GM12865 (cell line): ENCODE results near the gene PRRG2.

Source experiments
- DNase-seq: peaks from one replicate; pipeline ENCODE4 v3.0.0; 2010; ENCODE audit warnings: low read depth
- H3K4me3 ChIP-seq: 2 replicates; pipeline ENCODE4 v1.5.1; 2011; ENCODE audit warnings: mild to moderate bottlenecking, low read depth, low read length, control low read depth
- TF ChIP-seq, protein P1 (sequence below): IDR thresholded peaks from 2 replicates; pipeline ENCODE4 v1.5.1; 2011; ENCODE audit warnings: low read length, control low read depth, low read depth, inconsistent platforms; ENCODE audit not compliant: insufficient read depth; ENCODE audit errors: missing control alignments

Gene PRRG2

GRCh38 chr19:49581007-49581508 is at the start of gene PRRG2:
PRRG2 (plus strand) TSS chr19:49581316; CDS start chr19:49583220, 1,904 bp downstream.
- H3K4me3 ChIP-seq: peak within 1 kb of the TSS; percentile 64
- no peak for DNase-seq
- TF ChIP-seq, protein P1, sequence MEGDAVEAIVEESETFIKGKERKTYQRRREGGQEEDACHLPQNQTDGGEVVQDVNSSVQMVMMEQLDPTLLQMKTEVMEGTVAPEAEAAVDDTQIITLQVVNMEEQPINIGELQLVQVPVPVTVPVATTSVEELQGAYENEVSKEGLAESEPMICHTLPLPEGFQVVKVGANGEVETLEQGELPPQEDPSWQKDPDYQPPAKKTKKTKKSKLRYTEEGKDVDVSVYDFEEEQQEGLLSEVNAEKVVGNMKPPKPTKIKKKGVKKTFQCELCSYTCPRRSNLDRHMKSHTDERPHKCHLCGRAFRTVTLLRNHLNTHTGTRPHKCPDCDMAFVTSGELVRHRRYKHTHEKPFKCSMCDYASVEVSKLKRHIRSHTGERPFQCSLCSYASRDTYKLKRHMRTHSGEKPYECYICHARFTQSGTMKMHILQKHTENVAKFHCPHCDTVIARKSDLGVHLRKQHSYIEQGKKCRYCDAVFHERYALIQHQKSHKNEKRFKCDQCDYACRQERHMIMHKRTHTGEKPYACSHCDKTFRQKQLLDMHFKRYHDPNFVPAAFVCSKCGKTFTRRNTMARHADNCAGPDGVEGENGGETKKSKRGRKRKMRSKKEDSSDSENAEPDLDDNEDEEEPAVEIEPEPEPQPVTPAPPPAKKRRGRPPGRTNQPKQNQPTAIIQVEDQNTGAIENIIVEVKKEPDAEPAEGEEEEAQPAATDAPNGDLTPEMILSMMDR: no peak

GRCh38 chr19:49533551-49534488 is 47.3 kb upstream of the PRRG2 start:
- TF ChIP-seq, protein P1: peak; percentile 51
- peak; percentile 77 for DNase-seq
- peak overlapping the region; percentile 67 for H3K4me3 ChIP-seq

- peak; percentile 28 for DNase-seq
- H3K4me3 ChIP-seq: peak overlapping the region; percentile 67
- TF ChIP-seq, protein P1: no peak
These were observed 46.3 kb upstream of the PRRG2 start for GRCh38 chr19:49534632-49535385.

DNA sequence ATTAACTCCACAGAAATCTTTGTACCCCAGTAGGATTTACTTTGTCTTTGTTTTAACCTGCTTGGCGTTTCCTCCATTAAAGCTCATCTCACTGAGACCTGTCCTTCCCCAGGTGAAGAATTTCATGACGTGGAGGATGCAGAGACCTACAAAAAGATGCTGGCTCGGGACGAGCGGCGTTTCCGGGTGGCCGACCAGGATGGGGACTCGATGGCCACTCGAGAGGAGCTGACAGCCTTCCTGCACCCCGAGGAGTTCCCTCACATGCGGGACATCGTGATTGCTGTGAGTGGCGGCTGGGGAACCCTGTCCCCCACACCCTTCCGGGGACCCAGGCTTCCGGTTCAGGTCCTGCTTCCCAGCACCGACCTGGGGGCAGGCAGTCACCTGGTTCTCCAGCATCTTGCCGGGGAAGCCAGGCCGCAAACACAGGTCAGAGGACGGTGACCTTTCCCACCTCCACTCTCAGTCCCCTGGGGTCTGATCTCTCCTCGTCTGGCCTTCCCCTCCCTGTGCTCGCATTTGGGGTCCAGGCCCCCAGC is 44.1 kb upstream of the PRRG2 start:
- DNase-seq: no peak
- TF ChIP-seq, protein P1: no peak
- no peak overlapping the region for H3K4me3 ChIP-seq

DNA sequence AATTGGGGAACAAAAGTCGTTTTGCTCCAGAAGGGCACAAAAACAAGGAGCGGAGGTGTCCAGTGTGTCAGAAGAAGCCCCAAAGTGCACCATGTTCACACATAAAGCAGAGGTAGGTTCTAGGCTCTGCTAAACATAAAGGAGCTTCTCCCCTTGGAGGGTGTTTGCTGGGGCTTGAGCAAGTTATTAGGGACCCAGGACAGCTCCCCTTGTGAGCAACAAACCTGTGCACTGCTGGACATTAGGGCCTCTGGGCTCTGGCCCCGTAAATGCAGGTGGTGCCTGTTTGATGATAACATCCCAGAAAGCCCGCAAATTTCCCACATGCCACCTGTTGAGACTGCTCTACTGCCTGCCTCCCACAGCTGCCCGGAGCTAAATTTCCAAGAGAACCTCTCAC is 42.5 kb upstream of the PRRG2 start:
- TF ChIP-seq, protein P1: no peak
- DNase-seq: no peak
- no peak overlapping the region for H3K4me3 ChIP-seq

- no peak for DNase-seq
- H3K4me3 ChIP-seq: no peak overlapping the region
- TF ChIP-seq, protein P1: no peak
These were observed 41.7 kb upstream of the PRRG2 start for GRCh38 chr19:49539192-49539952.
